GM12872 (cell line): ENCODE data around the gene PITX2.

Experiments used
- CTCF ChIP-seq: IDR thresholded peaks from 3 replicates; pipeline ENCODE4 v1.5.1; 2011; ENCODE audit warnings: low read depth, mild to moderate bottlenecking, low read length, moderate library complexity; ENCODE audit not compliant: insufficient read depth

Gene PITX2

GRCh38 chr4:110630688-110631402 is 8.0 kb upstream of the PITX2 start:
- no peak for TF ChIP-seq CTCF

- no peak for TF ChIP-seq CTCF
Measured at GRCh38 chr4:110629780-110630687, 7.2 kb upstream of the PITX2 start.

GRCh38 chr4:110629214-110629754 is 6.4 kb upstream of the PITX2 start:
- no peak for TF ChIP-seq CTCF

- TF ChIP-seq CTCF: no peak
Measured at GRCh38 chr4:110628663-110629213, 5.9 kb upstream of the PITX2 start.

GRCh38 chr4:110627977-110628662 is 5.2 kb upstream of the PITX2 start:
- no peak for TF ChIP-seq CTCF

- no peak for TF ChIP-seq CTCF
Measured at GRCh38 chr4:110626532-110627153, 3.8 kb upstream of the PITX2 start.
